Muscle layer of duodenum (tissue), 2 donors: ENCODE data around the gene TBK1.

ENCODE experiments used
- H3K27ac ChIP-seq: one replicate; pipeline ENCODE4 v1.7.0; 2013; ENCODE audit warnings: mild to moderate bottlenecking, low read length
- H3K27me3 ChIP-seq: one replicate; pipeline ENCODE4 v1.7.0; 2013; ENCODE audit warnings: low read depth, mild to moderate bottlenecking, control low read depth, low read length
- H3K36me3 ChIP-seq, 2 donors: one replicate each; pipeline ENCODE4 v1.7.0; 2013; ENCODE audit warnings: low read length in 2 of 2, control low read depth in 1 of 2, mild to moderate bottlenecking in 1 of 2; ENCODE audit not compliant: insufficient read depth in 2 of 2, control insufficient read depth in 1 of 2
- H3K4me1 ChIP-seq, 2 donors: one replicate each; pipeline ENCODE4 v1.7.0; 2013; ENCODE audit warnings: low read length in 2 of 2, mild to moderate bottlenecking in 2 of 2, control low read depth in 1 of 2, moderate library complexity in 1 of 2; ENCODE audit not compliant: insufficient read depth in 2 of 2, control insufficient read depth in 1 of 2
- H3K4me3 ChIP-seq, 2 donors: one replicate each; pipeline ENCODE4 v1.7.0; 2013; ENCODE audit warnings: low read length in 2 of 2, low read depth in 1 of 2, mild to moderate bottlenecking in 1 of 2
- H3K9me3 ChIP-seq, 2 donors: one replicate each; pipeline ENCODE4 v1.7.0; 2013; ENCODE audit warnings: low read length in 2 of 2, control low read depth in 1 of 2, mild to moderate bottlenecking in 1 of 2; ENCODE audit not compliant: control insufficient read depth in 1 of 2
- donor health status: healthy.

Gene TBK1

DNA sequence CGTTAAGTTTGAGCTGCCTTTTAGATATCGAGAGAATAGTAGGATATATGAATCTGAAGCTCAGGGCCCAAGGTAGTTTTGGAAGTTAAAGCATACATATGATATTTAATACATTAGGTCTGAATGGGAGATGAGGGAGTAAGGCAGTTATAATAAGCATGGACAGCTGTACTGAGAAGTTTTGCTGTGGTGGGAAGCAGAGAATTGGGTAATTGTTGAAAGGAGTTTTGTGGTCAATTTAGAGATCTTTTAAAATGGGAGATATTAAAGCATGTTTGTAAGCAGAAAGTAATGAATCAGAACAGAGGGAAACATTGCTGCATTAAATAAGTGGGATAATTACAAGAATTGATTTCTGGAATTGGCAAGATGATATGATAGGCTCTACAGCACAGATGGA is 21.3 kb downstream of the TBK1 start:
- Histone ChIP-seq H3K27ac (no peak overlapping the region), H3K27me3 (no peaks in the 10 kb centered on the region), H3K36me3 (peaks cover 50 to 51% of the 10 kb centered on the region in 2 donors), H3K9me3 (peaks cover 0 to 13% of the 10 kb centered on the region in 2 donors), H3K4me3 (no peak overlapping the region), H3K4me1 (peaks cover 0 to 4% of the 10 kb centered on the region in 2 donors)

GRCh38 chr12:64475518-64475917 is 23.6 kb downstream of the TBK1 start:
- H3K9me3 ChIP-seq: peaks cover 0 to 13% of the 10 kb centered on the region in 2 donors
- no peaks in the 10 kb centered on the region for H3K27me3 ChIP-seq
- H3K36me3 ChIP-seq: peaks cover 43 to 53% of the 10 kb centered on the region in 2 donors
- no peak overlapping the region for H3K27ac ChIP-seq
- no peak overlapping the region for H3K4me3 ChIP-seq
- H3K4me1 ChIP-seq: no peaks in the 10 kb centered on the region

GRCh38 chr12:64476844-64477243 is 24.9 kb downstream of the TBK1 start:
- Histone ChIP-seq H3K27ac (no peak overlapping the region), H3K36me3 (peaks cover 41 to 53% of the 10 kb centered on the region in 2 donors), H3K4me1 (no peaks in the 10 kb centered on the region), H3K9me3 (peaks cover 0 to 13% of the 10 kb centered on the region in 2 donors), H3K27me3 (no peaks in the 10 kb centered on the region), H3K4me3 (no peak overlapping the region)

DNA sequence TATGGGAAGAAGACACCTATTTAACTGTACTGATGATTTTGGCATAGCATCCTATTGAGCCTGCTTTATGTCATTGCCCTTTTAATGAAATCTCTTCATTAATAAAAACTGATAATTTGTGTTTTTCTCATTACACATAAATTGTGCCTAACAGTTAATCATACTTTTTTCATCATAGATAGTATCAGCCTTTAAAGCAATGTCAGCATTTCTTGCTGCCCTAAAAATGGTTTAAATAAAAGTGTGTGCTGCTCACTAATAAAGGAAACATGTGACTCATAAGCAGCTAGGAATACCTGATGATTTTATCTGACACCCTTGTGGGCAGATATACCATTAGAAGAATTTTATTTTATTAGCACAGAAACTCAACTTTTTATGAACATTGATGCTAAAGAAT is 26.7 kb downstream of the TBK1 start:
- no peak overlapping the region for H3K27ac ChIP-seq
- H3K4me1 ChIP-seq: no peaks in the 10 kb centered on the region
- H3K27me3 ChIP-seq: no peaks in the 10 kb centered on the region
- no peak overlapping the region for H3K4me3 ChIP-seq
- peaks cover 0 to 13% of the 10 kb centered on the region in 2 donors for H3K9me3 ChIP-seq
- H3K36me3 ChIP-seq: peaks cover 44 to 61% of the 10 kb centered on the region in 2 donors

DNA sequence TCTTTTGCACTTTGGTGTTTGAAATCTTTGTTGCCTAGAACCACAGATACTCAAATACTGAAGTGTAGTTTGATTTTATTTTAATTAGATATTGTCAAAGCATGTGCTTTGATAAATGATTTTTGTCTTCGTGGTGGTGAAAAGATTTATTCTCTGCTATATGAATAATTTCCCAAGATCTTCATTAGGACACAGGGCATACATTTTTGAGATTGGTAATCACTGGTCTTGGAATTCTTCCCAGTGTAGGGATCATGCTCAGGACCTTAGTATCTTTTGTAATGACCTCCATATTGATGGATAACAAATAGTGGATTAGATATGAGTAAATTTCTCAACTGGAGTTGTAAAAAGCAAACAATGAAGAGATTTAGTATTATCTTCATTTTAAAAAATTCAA is 28.2 kb downstream of the TBK1 start:
- no peaks in the 10 kb centered on the region for H3K4me1 ChIP-seq
- H3K27ac ChIP-seq: no peak overlapping the region
- no peaks in the 10 kb centered on the region for H3K27me3 ChIP-seq
- H3K9me3 ChIP-seq: peaks cover 0 to 13% of the 10 kb centered on the region in 2 donors
- peaks cover 31 to 60% of the 10 kb centered on the region in 2 donors for H3K36me3 ChIP-seq
- no peak overlapping the region for H3K4me3 ChIP-seq

- H3K4me3 ChIP-seq: no peak overlapping the region
- peaks cover 47 to 57% of the 10 kb centered on the region in 2 donors for H3K36me3 ChIP-seq
- H3K27me3 ChIP-seq: no peaks in the 10 kb centered on the region
- no peaks in the 10 kb centered on the region for H3K4me1 ChIP-seq
- H3K27ac ChIP-seq: no peak overlapping the region
- H3K9me3 ChIP-seq: no peaks in the 10 kb centered on the region
These were observed 34.7 kb downstream of the TBK1 start for GRCh38 chr12:64486657-64487056.

- H3K4me3 ChIP-seq: no peak overlapping the region
- H3K9me3 ChIP-seq: no peaks in the 10 kb centered on the region
- peaks cover 38 to 47% of the 10 kb centered on the region in 2 donors for H3K36me3 ChIP-seq
- no peak overlapping the region for H3K27ac ChIP-seq
- no peaks in the 10 kb centered on the region for H3K4me1 ChIP-seq
- no peaks in the 10 kb centered on the region for H3K27me3 ChIP-seq
These were observed 39.8 kb downstream of the TBK1 start for GRCh38 chr12:64491718-64492117.

- H3K9me3 ChIP-seq: no peaks in the 10 kb centered on the region
These were observed 41.6 kb downstream of the TBK1 start for GRCh38 chr12:64493513-64493912.

GRCh38 chr12:64494998-64495729 is 43.2 kb downstream of the TBK1 start:
- Histone ChIP-seq H3K36me3 (peaks cover 44 to 47% of the 10 kb centered on the region in 2 donors), H3K9me3 (no peaks in the 10 kb centered on the region), H3K4me3 (no peak overlapping the region), H3K4me1 (no peaks in the 10 kb centered on the region), H3K27ac (no peak overlapping the region), H3K27me3 (no peaks in the 10 kb centered on the region)

More at GRCh38 chr12:64493513-64493912, 41.6 kb downstream of the TBK1 start:
- no peaks in the 10 kb centered on the region for H3K4me1 ChIP-seq
- H3K4me3 ChIP-seq: no peak overlapping the region
- H3K36me3 ChIP-seq: peaks cover 44 to 50% of the 10 kb centered on the region in 2 donors
- H3K27me3 ChIP-seq: no peaks in the 10 kb centered on the region
- no peak overlapping the region for H3K27ac ChIP-seq

GRCh38 chr12:64496839-64497400 is 45.0 kb downstream of the TBK1 start:
- Histone ChIP-seq H3K9me3 (no peaks in the 10 kb centered on the region), H3K4me3 (no peak overlapping the region), H3K27ac (no peak overlapping the region), H3K36me3 (peaks cover 41% of the 10 kb centered on the region in 2 donors), H3K4me1 (no peaks in the 10 kb centered on the region), H3K27me3 (no peaks in the 10 kb centered on the region)

GRCh38 chr12:64497484-64497883 is 45.6 kb downstream of the TBK1 start:
- no peaks in the 10 kb centered on the region for H3K9me3 ChIP-seq
- H3K27me3 ChIP-seq: no peaks in the 10 kb centered on the region
- no peak overlapping the region for H3K27ac ChIP-seq
- no peak overlapping the region for H3K4me3 ChIP-seq
- no peaks in the 10 kb centered on the region for H3K4me1 ChIP-seq
- peaks cover 40 to 41% of the 10 kb centered on the region in 2 donors for H3K36me3 ChIP-seq
